Measurements from ENCODE around the gene LAIR1. TPM values are rescaled to one million over a fixed set of nuclear protein-coding genes. Genes with fewer than 3 reads are reported as not detected.
"Not testable (repeated sequence)": the region's sequence is repeated elsewhere in the genome, so short reads cannot be mapped to it uniquely, and the experiment has no call there.

Gene LAIR1
- total RNA-seq, 1 donor from 2014 or later = 176 TPM

DNA sequence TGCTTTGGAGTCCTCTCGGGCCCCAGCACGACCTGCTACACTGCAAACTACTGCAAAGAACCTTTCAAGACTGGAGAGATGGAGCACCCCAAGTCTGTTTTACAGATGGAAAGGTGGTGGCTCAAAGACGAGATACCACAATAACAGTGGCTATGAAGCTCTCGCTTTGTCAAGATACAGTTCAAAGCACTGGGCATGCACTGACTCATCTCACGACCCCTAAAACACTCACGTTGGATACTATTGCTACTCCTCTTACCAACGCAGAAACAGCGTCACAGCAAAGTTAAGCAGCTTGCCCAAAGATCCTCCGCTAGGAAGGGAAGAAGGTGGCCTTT lies 24.0 kb upstream of the LAIR1 start:
- H3K9me3 ChIP-seq = no peaks in the 10 kb centered on the region
- no peaks in the 10 kb centered on the region for H3K36me3 ChIP-seq
- H3K4me3 ChIP-seq = peak overlapping the region; percentile 49
- ATAC-seq = peak in 1 of 2 donors; percentile 6
- H3K4me1 ChIP-seq = peaks cover 32% of the 10 kb centered on the region
- H3K27me3 ChIP-seq (ENCODE audit: low read depth) = peaks cover 40% of the 10 kb centered on the region
- TF ChIP-seq, protein P1, sequence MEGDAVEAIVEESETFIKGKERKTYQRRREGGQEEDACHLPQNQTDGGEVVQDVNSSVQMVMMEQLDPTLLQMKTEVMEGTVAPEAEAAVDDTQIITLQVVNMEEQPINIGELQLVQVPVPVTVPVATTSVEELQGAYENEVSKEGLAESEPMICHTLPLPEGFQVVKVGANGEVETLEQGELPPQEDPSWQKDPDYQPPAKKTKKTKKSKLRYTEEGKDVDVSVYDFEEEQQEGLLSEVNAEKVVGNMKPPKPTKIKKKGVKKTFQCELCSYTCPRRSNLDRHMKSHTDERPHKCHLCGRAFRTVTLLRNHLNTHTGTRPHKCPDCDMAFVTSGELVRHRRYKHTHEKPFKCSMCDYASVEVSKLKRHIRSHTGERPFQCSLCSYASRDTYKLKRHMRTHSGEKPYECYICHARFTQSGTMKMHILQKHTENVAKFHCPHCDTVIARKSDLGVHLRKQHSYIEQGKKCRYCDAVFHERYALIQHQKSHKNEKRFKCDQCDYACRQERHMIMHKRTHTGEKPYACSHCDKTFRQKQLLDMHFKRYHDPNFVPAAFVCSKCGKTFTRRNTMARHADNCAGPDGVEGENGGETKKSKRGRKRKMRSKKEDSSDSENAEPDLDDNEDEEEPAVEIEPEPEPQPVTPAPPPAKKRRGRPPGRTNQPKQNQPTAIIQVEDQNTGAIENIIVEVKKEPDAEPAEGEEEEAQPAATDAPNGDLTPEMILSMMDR (IDR thresholded peaks at IDR 0.05) = no peak
- DNase-seq = no peak
- H3K27ac ChIP-seq = peak overlapping the region; percentile 66
- intact Hi-C loops (cut with DNase I) = no loop called here

DNA sequence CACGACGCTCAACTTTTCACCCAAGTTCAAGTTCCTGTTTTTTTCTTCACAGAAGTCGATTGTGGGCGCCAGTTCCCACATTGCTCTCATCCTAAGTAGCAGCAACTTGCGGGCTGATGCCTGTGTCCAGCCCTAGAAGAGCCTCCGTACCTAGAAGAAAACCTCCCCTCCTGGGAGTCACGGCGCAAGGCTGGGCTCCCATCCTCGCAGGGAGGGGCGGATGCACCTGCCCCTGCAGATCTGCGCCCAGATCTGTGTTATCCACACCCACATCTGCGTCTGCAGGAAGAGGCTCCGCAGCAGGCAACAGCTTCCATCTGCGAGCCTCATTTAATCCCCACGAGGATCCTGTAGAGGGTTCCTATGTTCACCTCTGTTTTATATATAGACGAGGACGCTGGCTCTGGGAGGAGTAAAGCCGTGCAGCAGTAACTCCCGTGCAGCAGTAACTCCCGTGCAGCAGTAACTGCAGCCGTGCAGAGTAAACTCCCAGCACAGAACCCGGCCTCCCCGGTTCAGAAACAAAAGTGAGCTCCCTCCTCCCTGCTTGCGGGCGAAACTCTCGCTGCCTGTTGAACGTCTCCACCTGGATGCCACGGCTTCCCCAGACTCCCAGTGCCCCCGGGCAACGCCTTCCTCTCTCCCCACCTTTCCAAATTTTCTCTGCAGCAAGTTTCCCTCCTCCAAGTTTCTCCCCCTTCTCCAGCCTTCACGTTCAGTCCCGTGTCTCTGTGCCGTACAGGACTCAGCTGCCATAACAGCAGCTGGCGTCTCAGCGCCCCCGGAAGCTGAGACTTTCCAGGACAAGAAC lies 23.5 kb upstream of the LAIR1 start:
- peaks cover 40% of the 10 kb centered on the region for H3K27me3 ChIP-seq (ENCODE audit: low read depth)
- DNase-seq = peak; percentile 69
- intact Hi-C loops (cut with DNase I) = no loop called here
- H3K36me3 ChIP-seq = no peaks in the 10 kb centered on the region
- peak; percentile 45 to 50 for ATAC-seq
- TF ChIP-seq, protein P1 (IDR thresholded peaks at IDR 0.05) = no peak
- H3K4me3 ChIP-seq = peak overlapping the region; percentile 49
- H3K27ac ChIP-seq = peak overlapping the region; percentile 66
- peaks cover 32% of the 10 kb centered on the region for H3K4me1 ChIP-seq
- no peaks in the 10 kb centered on the region for H3K9me3 ChIP-seq

DNA sequence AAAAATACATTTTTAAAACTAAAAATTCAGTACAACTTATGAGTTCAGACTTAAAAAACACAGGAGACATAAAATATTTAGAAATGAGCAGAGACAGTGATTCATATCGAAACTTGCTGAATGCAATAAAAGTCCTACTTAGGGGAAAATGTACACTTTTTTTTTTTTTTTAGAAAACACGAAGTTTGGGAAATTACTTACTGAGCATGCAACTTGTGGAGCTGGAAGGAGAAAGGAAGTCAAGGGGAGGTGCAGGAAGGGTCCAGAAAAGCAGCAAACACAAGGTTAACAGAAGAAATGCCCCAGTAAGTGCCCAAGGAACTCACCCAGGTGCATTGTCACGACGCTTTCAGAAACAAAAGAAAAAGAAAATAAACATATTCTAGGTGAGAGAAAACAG lies 18.6 kb upstream of the LAIR1 start:
- Histone ChIP-seq H3K4me3 (no peak overlapping the region), H3K27me3 (ENCODE audit: low read depth) (peaks cover 12% of the 10 kb centered on the region), H3K4me1 (peaks cover 10% of the 10 kb centered on the region), H3K27ac (no peak overlapping the region), H3K36me3 (no peaks in the 10 kb centered on the region), H3K9me3 (no peaks in the 10 kb centered on the region)
- intact Hi-C loops (cut with DNase I) = no loop called here
- no peak for ATAC-seq
- TF ChIP-seq, protein P1 (IDR thresholded peaks at IDR 0.05) = no peak
- no peak for DNase-seq

DNA sequence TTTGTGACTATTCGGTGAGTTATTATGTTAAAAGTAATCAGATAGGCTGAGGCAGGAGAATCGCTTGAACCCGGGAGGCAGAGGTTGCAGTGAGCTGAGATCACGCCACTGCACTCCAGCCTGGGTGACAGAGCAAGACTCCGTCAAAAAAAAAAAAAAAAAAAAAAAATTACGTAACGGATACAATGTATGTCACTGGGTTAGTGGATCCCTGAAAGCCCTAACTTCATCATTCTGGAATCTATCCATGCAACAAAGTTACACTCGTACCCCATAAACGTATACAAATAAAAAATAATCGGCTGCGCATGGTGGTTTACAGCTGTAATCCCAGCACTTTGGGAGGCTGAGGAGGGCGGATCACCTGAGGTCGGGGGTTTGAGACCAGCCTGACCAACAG lies 17.3 kb upstream of the LAIR1 start:
- H3K4me1 ChIP-seq; H3K27ac ChIP-seq; DNase-seq; intact Hi-C loops (cut with DNase I); ATAC-seq; H3K9me3 ChIP-seq; H3K27me3 ChIP-seq (ENCODE audit: low read depth); H3K4me3 ChIP-seq; H3K36me3 ChIP-seq: not testable (repeated sequence)

DNA sequence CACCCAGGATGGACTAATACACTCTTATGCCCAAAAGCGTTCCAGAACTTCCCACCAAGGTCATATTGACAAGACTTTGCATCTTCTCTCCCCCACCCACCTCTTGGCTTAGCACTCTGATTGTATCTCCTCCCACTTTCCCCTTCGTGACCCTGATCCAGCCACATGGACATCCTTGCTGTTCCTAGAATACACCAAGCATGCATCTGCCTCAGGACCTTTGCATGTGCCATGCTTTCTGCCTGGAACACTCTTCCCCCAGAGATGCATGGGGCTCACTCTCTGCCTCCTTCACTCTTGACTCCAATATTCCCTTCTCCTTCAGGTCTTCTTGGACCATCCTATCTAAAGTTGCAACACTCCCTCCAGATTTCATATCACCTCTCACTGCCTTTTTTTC lies 16.2 kb upstream of the LAIR1 start:
- ATAC-seq = no peak
- TF ChIP-seq, protein P1 (IDR thresholded peaks at IDR 0.05) = no peak
- intact Hi-C loops (cut with DNase I) = no loop called here
- no peaks in the 10 kb centered on the region for H3K36me3 ChIP-seq
- H3K27me3 ChIP-seq (ENCODE audit: low read depth) = no peaks in the 10 kb centered on the region
- H3K9me3 ChIP-seq = no peaks in the 10 kb centered on the region
- H3K4me3 ChIP-seq = no peak overlapping the region
- H3K4me1 ChIP-seq = peaks cover 5% of the 10 kb centered on the region
- H3K27ac ChIP-seq = no peak overlapping the region
- DNase-seq = no peak

DNA sequence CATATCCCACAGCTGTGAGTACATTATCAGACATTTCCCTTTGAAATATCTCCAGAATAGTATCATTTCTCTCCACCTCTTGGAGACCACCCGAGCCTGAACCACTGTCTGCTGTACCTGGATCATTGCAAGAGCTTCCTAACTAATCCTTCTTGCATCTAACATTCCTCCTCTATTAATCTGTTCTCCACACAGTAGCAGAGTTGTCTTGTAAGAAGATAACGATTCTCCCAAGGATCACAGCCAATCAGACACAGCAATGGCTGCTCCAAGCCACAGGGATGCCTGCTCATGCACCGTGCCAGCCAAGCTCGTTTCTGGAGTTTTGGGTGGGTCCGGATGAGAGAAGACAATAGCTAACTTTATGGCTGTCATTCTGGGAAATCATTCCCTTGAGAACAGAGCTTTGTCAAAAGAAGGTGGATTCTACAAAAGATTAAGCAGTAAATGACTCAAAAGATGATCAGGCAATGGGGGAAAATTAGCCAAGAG lies 14.5 kb upstream of the LAIR1 start:
- no peak overlapping the region for H3K27ac ChIP-seq
- TF ChIP-seq, protein P1 (IDR thresholded peaks at IDR 0.05) = no peak
- no peak for ATAC-seq
- no peaks in the 10 kb centered on the region for H3K27me3 ChIP-seq (ENCODE audit: low read depth)
- peaks cover 5% of the 10 kb centered on the region for H3K4me1 ChIP-seq
- no peaks in the 10 kb centered on the region for H3K9me3 ChIP-seq
- DNase-seq = no peak
- H3K4me3 ChIP-seq = no peak overlapping the region
- no peaks in the 10 kb centered on the region for H3K36me3 ChIP-seq
- intact Hi-C loops (cut with DNase I) = no loop called here

Data from lower lobe of right lung (tissue), 2 donors.